OCI-LY7 (cell line): ENCODE measurements around the gene STARD3.

Experiments used
- CTCF ChIP-seq: fragments of 200-600 bp; sonication (generic); conservative IDR thresholded peaks from 2 replicates; pipeline ENCODE4 v1.5.1; 2014; ENCODE audit warnings: mild to moderate bottlenecking, antibody characterized with exemption, low read length, moderate library complexity, mixed read lengths
- EZH2phosphoT487 ChIP-seq: fragments of 200-600 bp; sonication (generic); IDR thresholded peaks from 2 replicates; pipeline ENCODE4 v1.6.1; 2018; ENCODE audit warnings: low read depth, borderline replicate concordance, mild to moderate bottlenecking, mixed run types, antibody characterized with exemption, low read length, moderate library complexity, mixed read lengths

- TF ChIP-seq CTCF, result no peak
- no peak for TF ChIP-seq EZH2phosphoT487
Observed at GRCh38 chr17:39706383-39706782, 69.4 kb downstream of the STARD3 start.
